Ascending aorta (tissue), 2 donors: ENCODE results near the gene EDEM3. TPM values are rescaled to one million over a fixed set of nuclear protein-coding genes. Genes with fewer than 3 reads are reported as not detected.
"Not testable (repeated sequence)": the region's sequence is repeated elsewhere in the genome, so short reads cannot be mapped to it uniquely, and the experiment has no call there.

ENCODE experiments used
- DNase-seq, 2 donors: peaks; one replicate each; pipeline ENCODE4 v3.0.0-alpha.2; 2019; ENCODE audit warnings: low spot score in 2 of 2
- H3K27ac ChIP-seq, 2 donors: fragments of 200-600 bp; sonication (generic); one replicate each; pipeline ENCODE4 v1.5.1; 2016 to 2017; ENCODE audit warnings: mild to moderate bottlenecking in 1 of 2
- H3K27me3 ChIP-seq: fragments of 200-600 bp; sonication (generic); one replicate; pipeline ENCODE4 v1.5.1; 2017
- H3K36me3 ChIP-seq, 2 donors: fragments of 200-600 bp; sonication (generic); one replicate each; pipeline ENCODE4 v1.5.1; 2016
- H3K4me1 ChIP-seq, 2 donors: fragments of 200-600 bp; sonication (generic); one replicate each; pipeline ENCODE4 v1.5.1; 2016 to 2017; ENCODE audit warnings: mild to moderate bottlenecking in 1 of 2
- H3K4me3 ChIP-seq, 2 donors: fragments of 200-600 bp; sonication (generic); one replicate each; pipeline ENCODE4 v1.5.1; 2016 to 2017; ENCODE audit warnings: mild to moderate bottlenecking in 1 of 2
- H3K9me3 ChIP-seq, 2 donors: fragments of 200-600 bp; sonication (generic); one replicate each; pipeline ENCODE4 v1.5.1; 2016
- intact Hi-C: fragments of 100-400 bp; cut with DNase I; formaldehyde crosslinking; loops from one replicate; pipeline ENCODE4 v1.15.1; 2023
- total RNA-seq: library from RNA; depleted of rRNA; stranded (reverse); fragments of >200 nt; gene quantifications from one replicate; pipeline ENCODE4 v1.1.0, GENCODE V29; 2016
- TF ChIP-seq, protein P1 (sequence below), 3 experiments: fragments of 200-600 bp in 2 of 3; fragments of 450-650 bp in 1 of 3; sonication (generic) in 2 of 3; IDR thresholded peaks; one replicate each; pipeline ENCODE4 v1.5.1; 2016 to 2019; ENCODE audit warnings: antibody characterized with exemption in 3 of 3, mild to moderate bottlenecking in 1 of 3, moderate library complexity in 1 of 3

The EDEM3 gene
- total RNA-seq, 1 donor from 2014 or later = 23.1 TPM

DNA sequence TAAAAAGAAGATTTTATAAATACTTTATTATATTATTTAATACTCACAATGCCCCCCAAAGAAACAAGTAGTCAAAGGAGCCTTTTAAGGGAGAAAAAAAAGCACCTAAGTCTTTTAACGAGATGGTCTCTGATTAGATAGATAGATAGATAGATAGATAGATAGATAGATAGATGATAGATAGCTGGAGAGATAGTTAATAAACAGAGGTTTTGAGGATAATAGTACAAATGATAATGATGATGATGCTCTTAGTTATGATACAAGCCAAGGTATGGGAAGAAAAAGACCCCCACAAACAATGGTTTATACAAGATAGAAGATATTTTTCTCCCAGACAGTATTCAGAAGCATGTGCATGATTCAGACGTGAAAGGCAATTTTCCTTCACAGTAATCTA is 14.6 kb upstream of the EDEM3 start:
- Histone ChIP-seq H3K27me3 (no peaks in the 10 kb centered on the region), H3K4me1 (no peaks in the 10 kb centered on the region), H3K36me3 (no peaks in the 10 kb centered on the region), H3K27ac (no peak overlapping the region), H3K9me3 (no peaks in the 10 kb centered on the region), H3K4me3 (no peak overlapping the region)
- intact Hi-C loops = no loop called here
- TF ChIP-seq, protein P1, sequence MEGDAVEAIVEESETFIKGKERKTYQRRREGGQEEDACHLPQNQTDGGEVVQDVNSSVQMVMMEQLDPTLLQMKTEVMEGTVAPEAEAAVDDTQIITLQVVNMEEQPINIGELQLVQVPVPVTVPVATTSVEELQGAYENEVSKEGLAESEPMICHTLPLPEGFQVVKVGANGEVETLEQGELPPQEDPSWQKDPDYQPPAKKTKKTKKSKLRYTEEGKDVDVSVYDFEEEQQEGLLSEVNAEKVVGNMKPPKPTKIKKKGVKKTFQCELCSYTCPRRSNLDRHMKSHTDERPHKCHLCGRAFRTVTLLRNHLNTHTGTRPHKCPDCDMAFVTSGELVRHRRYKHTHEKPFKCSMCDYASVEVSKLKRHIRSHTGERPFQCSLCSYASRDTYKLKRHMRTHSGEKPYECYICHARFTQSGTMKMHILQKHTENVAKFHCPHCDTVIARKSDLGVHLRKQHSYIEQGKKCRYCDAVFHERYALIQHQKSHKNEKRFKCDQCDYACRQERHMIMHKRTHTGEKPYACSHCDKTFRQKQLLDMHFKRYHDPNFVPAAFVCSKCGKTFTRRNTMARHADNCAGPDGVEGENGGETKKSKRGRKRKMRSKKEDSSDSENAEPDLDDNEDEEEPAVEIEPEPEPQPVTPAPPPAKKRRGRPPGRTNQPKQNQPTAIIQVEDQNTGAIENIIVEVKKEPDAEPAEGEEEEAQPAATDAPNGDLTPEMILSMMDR (IDR thresholded peaks at IDR 0.05) = no peak
- no peak for DNase-seq

DNA sequence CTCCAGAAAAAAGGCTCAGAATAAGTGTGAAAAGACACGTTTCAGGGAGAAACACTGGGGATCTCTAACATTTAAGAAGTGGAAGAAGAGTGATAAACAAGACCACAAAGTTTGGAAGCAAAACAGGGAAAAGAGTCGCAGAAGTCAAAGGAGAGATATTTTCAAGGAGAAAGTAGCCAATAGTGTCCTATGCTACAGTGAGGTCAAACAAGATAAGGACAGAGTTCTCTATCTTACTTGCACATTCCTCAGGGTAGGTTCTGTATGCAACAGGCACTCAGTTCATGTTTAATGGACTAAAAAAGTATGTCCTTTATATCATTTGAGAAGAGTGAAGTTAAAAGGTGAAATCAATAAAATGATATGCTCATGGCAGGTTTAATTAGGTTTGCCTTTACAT is 13.8 kb upstream of the EDEM3 start:
- H3K27ac ChIP-seq = no peak overlapping the region
- H3K36me3 ChIP-seq = no peaks in the 10 kb centered on the region
- H3K4me1 ChIP-seq = no peaks in the 10 kb centered on the region
- H3K4me3 ChIP-seq = no peak overlapping the region
- TF ChIP-seq, protein P1 (IDR thresholded peaks at IDR 0.05) = no peak
- H3K27me3 ChIP-seq = no peaks in the 10 kb centered on the region
- intact Hi-C loops = no loop called here
- no peaks in the 10 kb centered on the region for H3K9me3 ChIP-seq
- no peak for DNase-seq

DNA sequence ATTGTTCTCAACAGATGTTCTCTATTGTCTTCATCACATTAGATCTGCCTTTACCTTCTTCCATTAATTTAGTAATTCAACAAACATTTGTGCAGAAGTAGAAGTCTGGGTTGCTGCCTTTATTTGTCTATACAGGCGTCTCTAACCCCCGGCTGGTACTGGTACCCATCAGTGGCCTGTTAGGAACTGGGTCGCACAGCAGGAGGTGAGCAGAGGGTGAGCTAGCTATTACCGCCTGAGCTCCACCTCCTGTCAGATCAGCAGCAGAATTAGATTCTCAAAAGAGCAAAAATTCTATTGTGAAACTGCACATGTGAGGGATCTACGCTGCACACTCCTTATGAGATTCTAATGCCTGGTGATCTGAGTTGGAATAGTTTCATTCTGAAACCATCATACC is 12.9 kb upstream of the EDEM3 start:
- no peaks in the 10 kb centered on the region for H3K9me3 ChIP-seq
- H3K4me3 ChIP-seq = no peak overlapping the region
- TF ChIP-seq, protein P1 (IDR thresholded peaks at IDR 0.05) = no peak
- intact Hi-C loops = no loop called here
- no peak for DNase-seq
- H3K4me1 ChIP-seq = no peaks in the 10 kb centered on the region
- H3K27ac ChIP-seq = no peak overlapping the region
- no peaks in the 10 kb centered on the region for H3K27me3 ChIP-seq
- H3K36me3 ChIP-seq = no peaks in the 10 kb centered on the region

DNA sequence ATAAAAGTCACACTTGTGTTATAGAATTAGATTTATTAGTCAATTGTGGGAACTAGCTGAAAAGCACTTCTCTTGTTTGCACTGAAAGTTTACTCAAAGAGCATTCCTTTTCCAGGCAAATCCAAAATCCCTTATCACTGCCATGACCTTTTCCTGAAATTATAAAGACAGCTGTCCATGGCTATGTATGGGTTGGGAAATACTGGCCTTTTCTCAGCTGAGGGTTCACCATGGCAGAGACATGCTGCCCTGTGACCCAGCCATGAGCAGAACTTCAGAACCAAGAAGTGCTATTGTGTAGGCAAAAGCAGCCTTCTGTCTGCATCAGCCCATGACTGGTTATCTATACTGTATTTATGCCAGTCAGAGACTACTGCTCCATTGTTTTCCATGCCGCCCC is 9.8 kb upstream of the EDEM3 start:
- no peaks in the 10 kb centered on the region for H3K27me3 ChIP-seq
- no peak overlapping the region for H3K4me3 ChIP-seq
- H3K4me1 ChIP-seq = no peaks in the 10 kb centered on the region
- no peak overlapping the region for H3K27ac ChIP-seq
- no peaks in the 10 kb centered on the region for H3K36me3 ChIP-seq
- no peaks in the 10 kb centered on the region for H3K9me3 ChIP-seq
- intact Hi-C loops = no loop called here
- TF ChIP-seq, protein P1 (IDR thresholded peaks at IDR 0.05) = no peak
- no peak for DNase-seq

- DNase-seq, H3K36me3 ChIP-seq, H3K9me3 ChIP-seq, H3K4me3 ChIP-seq, H3K27ac ChIP-seq, H3K4me1 ChIP-seq, intact Hi-C loops, H3K27me3 ChIP-seq: not testable (repeated sequence)
Observed at GRCh38 chr1:184763520-184763919, 8.9 kb upstream of the EDEM3 start.

DNA sequence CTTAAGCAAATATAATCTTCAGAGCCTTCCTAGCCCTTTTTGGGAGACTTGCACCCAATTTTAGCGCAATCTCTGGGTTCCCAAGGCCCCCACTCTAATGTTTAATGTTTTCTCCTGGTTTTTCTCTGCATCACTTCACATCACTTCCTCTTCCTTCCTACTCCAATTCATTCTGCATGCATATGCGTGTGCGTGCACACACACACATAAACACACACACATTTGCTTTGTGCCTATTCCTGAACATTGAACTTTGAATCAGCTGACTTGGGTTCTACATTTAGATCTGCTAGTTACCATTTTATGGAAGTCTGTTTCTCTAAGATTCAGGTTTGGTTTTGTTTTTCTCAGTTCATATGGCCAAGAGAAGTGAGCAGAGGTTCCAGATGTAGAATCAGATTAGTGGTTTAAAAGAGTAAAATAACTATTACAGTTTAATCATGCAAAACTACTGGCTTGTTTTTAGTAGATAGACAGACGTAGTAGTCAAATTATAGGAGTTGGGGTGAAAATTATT is 7.4 kb upstream of the EDEM3 start:
- no peaks in the 10 kb centered on the region for H3K36me3 ChIP-seq
- H3K9me3 ChIP-seq = no peaks in the 10 kb centered on the region
- H3K27ac ChIP-seq = no peak overlapping the region
- DNase-seq = no peak
- intact Hi-C loops = no loop called here
- H3K27me3 ChIP-seq = no peaks in the 10 kb centered on the region
- TF ChIP-seq, protein P1 (IDR thresholded peaks at IDR 0.05) = no peak
- no peaks in the 10 kb centered on the region for H3K4me1 ChIP-seq
- no peak overlapping the region for H3K4me3 ChIP-seq
